Retinal pigment epithelial cell (primary cell): Measurements from ENCODE around the gene PPP1R1A.

Source experiments
- DNase-seq: peaks from one replicate; pipeline ENCODE4 v3.0.0-alpha.2; 2010; ENCODE audit warnings: low read depth
- H3K4me3 ChIP-seq: 2 replicates; pipeline ENCODE4 v1.5.1; 2011; ENCODE audit warnings: mild to moderate bottlenecking, low read length, control low read depth, moderate library complexity
- TF ChIP-seq, protein P1 (sequence below): conservative IDR thresholded peaks from 2 replicates; pipeline ENCODE4 v1.5.1; 2011; ENCODE audit warnings: low read depth, low read length, control low read depth, inconsistent platforms

Gene PPP1R1A

DNA sequence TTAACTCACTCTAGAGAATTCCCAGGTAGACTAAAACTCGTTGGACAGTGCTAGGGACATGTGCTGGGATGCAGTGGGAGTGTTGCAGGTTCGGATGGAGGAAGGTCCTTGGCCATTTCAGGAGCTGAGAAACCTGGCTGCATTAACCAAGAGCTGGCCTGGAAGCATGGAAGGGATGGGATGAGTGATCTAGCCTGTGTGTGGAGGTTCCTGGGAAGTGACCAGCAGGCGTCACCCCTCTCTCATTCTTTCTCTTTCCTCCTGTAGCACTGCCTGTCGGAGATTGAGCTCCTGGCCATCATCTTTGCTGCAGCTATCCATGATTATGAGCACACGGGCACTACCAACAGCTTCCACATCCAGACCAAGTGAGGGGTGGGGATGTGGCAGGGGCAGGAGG lies 15.6 kb downstream of the PPP1R1A start:
- H3K4me3 ChIP-seq: no peak overlapping the region
- TF ChIP-seq, protein P1, sequence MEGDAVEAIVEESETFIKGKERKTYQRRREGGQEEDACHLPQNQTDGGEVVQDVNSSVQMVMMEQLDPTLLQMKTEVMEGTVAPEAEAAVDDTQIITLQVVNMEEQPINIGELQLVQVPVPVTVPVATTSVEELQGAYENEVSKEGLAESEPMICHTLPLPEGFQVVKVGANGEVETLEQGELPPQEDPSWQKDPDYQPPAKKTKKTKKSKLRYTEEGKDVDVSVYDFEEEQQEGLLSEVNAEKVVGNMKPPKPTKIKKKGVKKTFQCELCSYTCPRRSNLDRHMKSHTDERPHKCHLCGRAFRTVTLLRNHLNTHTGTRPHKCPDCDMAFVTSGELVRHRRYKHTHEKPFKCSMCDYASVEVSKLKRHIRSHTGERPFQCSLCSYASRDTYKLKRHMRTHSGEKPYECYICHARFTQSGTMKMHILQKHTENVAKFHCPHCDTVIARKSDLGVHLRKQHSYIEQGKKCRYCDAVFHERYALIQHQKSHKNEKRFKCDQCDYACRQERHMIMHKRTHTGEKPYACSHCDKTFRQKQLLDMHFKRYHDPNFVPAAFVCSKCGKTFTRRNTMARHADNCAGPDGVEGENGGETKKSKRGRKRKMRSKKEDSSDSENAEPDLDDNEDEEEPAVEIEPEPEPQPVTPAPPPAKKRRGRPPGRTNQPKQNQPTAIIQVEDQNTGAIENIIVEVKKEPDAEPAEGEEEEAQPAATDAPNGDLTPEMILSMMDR: no peak
- DNase-seq: no peak

- TF ChIP-seq, protein P1: no peak
- H3K4me3 ChIP-seq: no peak overlapping the region
- DNase-seq: no peak
These were observed 17.0 kb downstream of the PPP1R1A start for GRCh38 chr12:54571193-54572188.

- H3K4me3 ChIP-seq: no peak overlapping the region
- TF ChIP-seq, protein P1: no peak
- no peak for DNase-seq
These were observed 18.4 kb downstream of the PPP1R1A start for GRCh38 chr12:54569995-54570528.

DNA sequence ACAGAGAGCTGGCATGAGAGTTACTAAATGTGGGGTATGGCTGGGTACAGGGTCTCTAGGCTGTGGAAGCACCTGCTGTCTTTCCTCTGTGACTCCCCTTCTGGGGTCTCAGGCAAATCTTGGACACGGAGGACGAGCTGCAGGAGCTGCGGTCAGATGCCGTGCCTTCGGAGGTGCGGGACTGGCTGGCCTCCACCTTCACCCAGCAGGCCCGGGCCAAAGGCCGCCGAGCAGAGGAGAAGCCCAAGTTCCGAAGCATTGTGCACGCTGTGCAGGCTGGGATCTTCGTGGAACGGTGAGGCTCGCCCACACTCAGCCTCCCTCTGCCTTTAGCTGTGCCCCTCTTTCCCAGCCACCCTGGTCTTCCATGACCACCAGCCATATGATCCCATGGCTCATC lies 19.4 kb downstream of the PPP1R1A start:
- no peak overlapping the region for H3K4me3 ChIP-seq
- TF ChIP-seq, protein P1: no peak
- DNase-seq: no peak

- TF ChIP-seq, protein P1: no peak
- no peak for DNase-seq
- no peak overlapping the region for H3K4me3 ChIP-seq
These were observed 21.7 kb downstream of the PPP1R1A start for GRCh38 chr12:54566792-54567191.

- H3K4me3 ChIP-seq: no peak overlapping the region
- TF ChIP-seq, protein P1: no peak
- DNase-seq: no peak
These were observed 22.4 kb downstream of the PPP1R1A start for GRCh38 chr12:54565986-54566544.
